Lower leg skin (tissue), 3 donors: ENCODE data around the gene ATP9B.

Source experiments
- CTCF ChIP-seq, 3 donors: fragments of 450-650 bp; IDR thresholded peaks; one replicate each; pipeline ENCODE4 v1.5.1; 2016; ENCODE audit warnings: antibody characterized with exemption in 3 of 3, mild to moderate bottlenecking in 3 of 3, moderate library complexity in 2 of 3
- POLR2A ChIP-seq, 2 donors: fragments of 450-650 bp; IDR thresholded peaks; one replicate each; pipeline ENCODE4 v1.6.1; 2016 to 2017; ENCODE audit warnings: antibody characterized with exemption in 2 of 2, mild to moderate bottlenecking in 1 of 2, moderate library complexity in 1 of 2

GRCh38 chr18:79387615-79388014 is 318.4 kb downstream of the ATP9B start:
- TF ChIP-seq CTCF (IDR thresholded peaks at IDR 0.05) (no peak), POLR2A (IDR thresholded peaks at IDR 0.05) (no peak)
